ENCODE measurements around the gene IQGAP2.
"Not testable (repeated sequence)": the region's sequence is repeated elsewhere in the genome, so short reads cannot be mapped to it uniquely, and the experiment has no call there.

DNA sequence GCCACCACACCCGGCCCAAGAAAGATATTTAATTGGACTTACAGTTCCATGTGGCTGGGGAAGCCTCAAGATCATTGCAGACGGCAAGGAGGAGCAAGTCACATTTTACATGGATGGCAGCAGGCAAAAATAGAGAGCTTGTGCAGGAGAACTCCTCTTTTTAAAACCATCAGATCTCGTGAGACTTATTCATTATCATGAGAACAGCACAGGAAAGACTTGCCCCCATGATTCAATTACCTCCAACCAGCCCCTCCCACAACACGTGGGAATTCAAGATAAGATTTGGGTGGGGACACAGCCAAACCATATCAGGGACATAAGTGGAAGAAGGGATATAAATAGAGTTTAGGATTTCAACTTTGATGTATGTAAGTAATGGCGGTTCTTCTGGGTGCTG is 115.2 kb downstream of the IQGAP2 start:
- TF ChIP-seq, protein P1, sequence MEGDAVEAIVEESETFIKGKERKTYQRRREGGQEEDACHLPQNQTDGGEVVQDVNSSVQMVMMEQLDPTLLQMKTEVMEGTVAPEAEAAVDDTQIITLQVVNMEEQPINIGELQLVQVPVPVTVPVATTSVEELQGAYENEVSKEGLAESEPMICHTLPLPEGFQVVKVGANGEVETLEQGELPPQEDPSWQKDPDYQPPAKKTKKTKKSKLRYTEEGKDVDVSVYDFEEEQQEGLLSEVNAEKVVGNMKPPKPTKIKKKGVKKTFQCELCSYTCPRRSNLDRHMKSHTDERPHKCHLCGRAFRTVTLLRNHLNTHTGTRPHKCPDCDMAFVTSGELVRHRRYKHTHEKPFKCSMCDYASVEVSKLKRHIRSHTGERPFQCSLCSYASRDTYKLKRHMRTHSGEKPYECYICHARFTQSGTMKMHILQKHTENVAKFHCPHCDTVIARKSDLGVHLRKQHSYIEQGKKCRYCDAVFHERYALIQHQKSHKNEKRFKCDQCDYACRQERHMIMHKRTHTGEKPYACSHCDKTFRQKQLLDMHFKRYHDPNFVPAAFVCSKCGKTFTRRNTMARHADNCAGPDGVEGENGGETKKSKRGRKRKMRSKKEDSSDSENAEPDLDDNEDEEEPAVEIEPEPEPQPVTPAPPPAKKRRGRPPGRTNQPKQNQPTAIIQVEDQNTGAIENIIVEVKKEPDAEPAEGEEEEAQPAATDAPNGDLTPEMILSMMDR (IDR thresholded peaks at IDR 0.05; ENCODE audit: low read depth, low read length, poor library complexity, severe bottlenecking) = not testable (repeated sequence)
- TF ChIP-seq EZH2phosphoT487 (IDR thresholded peaks at IDR 0.05; ENCODE audit: borderline replicate concordance, low read length) = not testable (repeated sequence)

Measured in DOHH2 (cell line).